BE2C (cell line): ENCODE data around the gene CADM2.

Source experiments
- DNase-seq: peaks from one replicate; pipeline ENCODE4 v3.0.0-alpha.2; 2020
- H3K27me3 ChIP-seq: fragments of 250-450 bp; sonication (Bioruptor Pico); 2 replicates; pipeline ENCODE4 v1.5.1; 2020; ENCODE audit warnings: mild to moderate bottlenecking
- H3K36me3 ChIP-seq: fragments of 250-450 bp; sonication (Bioruptor Pico); 2 replicates; pipeline ENCODE4 v1.5.1; 2020; ENCODE audit warnings: mild to moderate bottlenecking
- H3K4me1 ChIP-seq: fragments of 250-450 bp; sonication (Bioruptor Pico); 2 replicates; pipeline ENCODE4 v1.5.1; 2020
- H3K4me3 ChIP-seq: 2 replicates; pipeline ENCODE4 v1.5.1; 2011; ENCODE audit warnings: low read depth, low read length
- H3K9me3 ChIP-seq: fragments of 250-450 bp; sonication (Bioruptor Pico); 2 replicates; pipeline ENCODE4 v1.5.1; 2020
- TF ChIP-seq, protein P1 (sequence below): IDR thresholded peaks from 2 replicates; pipeline ENCODE4 v1.5.1; 2012; ENCODE audit warnings: mild to moderate bottlenecking, low read depth, low read length

CADM2 gene

DNA sequence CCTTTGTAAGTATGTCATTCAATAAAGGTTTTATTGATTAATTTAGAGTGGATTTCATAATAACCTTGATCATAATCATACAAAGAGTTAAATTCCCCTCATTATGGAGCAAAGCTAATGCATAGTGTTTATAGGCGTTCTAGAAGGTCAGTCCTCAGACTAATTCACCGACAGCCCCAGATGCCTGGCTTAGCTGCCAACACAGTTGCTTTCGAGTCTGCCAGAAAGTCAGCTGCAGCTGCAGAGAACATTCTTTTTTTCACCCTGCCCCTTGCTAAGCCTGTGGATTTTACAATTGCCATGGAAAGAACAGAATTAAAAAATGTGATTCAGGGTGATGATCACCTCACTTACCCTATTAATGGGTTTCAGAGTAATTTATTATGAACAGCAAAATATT lies 21.2 kb downstream of the CADM2 start:
- TF ChIP-seq, protein P1, sequence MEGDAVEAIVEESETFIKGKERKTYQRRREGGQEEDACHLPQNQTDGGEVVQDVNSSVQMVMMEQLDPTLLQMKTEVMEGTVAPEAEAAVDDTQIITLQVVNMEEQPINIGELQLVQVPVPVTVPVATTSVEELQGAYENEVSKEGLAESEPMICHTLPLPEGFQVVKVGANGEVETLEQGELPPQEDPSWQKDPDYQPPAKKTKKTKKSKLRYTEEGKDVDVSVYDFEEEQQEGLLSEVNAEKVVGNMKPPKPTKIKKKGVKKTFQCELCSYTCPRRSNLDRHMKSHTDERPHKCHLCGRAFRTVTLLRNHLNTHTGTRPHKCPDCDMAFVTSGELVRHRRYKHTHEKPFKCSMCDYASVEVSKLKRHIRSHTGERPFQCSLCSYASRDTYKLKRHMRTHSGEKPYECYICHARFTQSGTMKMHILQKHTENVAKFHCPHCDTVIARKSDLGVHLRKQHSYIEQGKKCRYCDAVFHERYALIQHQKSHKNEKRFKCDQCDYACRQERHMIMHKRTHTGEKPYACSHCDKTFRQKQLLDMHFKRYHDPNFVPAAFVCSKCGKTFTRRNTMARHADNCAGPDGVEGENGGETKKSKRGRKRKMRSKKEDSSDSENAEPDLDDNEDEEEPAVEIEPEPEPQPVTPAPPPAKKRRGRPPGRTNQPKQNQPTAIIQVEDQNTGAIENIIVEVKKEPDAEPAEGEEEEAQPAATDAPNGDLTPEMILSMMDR = no peak
- no peaks in the 10 kb centered on the region for H3K9me3 ChIP-seq

DNA sequence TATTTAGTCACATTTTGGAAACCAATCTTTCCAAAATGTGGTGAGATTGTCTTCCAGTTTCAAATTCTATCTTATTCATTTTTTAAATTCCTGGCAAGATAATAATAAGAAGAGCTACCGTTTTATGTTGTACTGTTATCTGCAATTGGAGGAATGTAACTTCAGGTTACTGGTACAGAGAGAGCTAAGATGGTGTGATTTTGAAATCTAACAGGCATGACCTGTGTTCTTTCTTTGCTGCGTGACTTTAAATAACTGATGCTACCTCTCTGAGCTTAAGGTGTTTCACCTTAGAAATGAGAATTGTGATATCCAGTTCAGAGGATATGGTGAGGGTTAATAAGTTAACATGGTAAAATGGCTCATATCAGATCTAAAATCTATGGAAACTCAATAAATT lies 21.7 kb downstream of the CADM2 start:
- Histone ChIP-seq H3K4me1 (peaks cover 45% of the 10 kb centered on the region), H3K27me3 (no peaks in the 10 kb centered on the region), H3K4me3 (no peak overlapping the region), H3K9me3 (no peaks in the 10 kb centered on the region), H3K36me3 (no peaks in the 10 kb centered on the region)
- TF ChIP-seq, protein P1 = no peak
- DNase-seq = no peak

More for the DNA sequence above, 21.2 kb downstream of the CADM2 start:
- no peak overlapping the region for H3K4me3 ChIP-seq
- DNase-seq = peak; percentile 75
- H3K36me3 ChIP-seq = no peaks in the 10 kb centered on the region
- no peaks in the 10 kb centered on the region for H3K27me3 ChIP-seq
- peaks cover 42% of the 10 kb centered on the region for H3K4me1 ChIP-seq

DNA sequence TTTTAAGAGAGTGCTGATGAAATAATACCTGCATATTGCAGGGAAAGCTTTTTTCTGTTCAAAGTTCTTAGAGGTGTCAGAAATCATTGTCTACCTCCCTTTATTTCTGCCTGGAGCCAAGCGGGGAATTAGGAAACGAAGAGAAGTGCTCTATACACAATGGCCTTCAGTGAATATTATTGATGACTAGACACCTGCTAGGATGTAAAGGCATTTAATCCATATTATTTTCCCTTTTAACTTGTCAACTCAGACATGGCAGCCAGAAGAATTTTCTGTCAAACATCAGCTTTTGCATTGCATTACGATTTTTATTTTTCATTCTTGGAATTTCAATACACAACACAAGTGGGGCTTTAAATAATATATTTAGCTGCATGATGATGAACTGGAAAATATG lies 24.7 kb downstream of the CADM2 start:
- Histone ChIP-seq H3K4me3 (no peak overlapping the region), H3K36me3 (no peaks in the 10 kb centered on the region), H3K4me1 (peaks cover 47% of the 10 kb centered on the region), H3K27me3 (no peaks in the 10 kb centered on the region), H3K9me3 (no peaks in the 10 kb centered on the region)
- no peak for DNase-seq
- TF ChIP-seq, protein P1 = no peak

DNA sequence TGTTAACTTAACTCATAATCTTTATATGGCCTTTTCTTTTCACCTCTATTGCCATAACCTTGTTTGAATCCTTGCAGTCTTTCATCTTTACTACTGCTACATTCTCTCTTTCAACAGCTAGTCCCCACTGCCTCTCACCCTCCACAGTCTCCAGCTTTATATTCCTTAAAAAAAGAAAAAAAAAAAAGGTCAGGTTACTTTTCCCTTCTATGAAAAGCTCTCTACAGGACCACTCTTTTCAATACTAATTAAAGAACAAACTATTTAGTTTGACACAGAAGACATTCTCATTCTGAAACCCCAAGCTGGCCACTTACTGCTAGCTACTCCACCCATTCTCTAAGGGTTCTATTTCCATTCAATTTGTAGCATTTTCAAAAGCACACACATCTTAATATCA lies 25.6 kb downstream of the CADM2 start:
- DNase-seq = no peak

DNA sequence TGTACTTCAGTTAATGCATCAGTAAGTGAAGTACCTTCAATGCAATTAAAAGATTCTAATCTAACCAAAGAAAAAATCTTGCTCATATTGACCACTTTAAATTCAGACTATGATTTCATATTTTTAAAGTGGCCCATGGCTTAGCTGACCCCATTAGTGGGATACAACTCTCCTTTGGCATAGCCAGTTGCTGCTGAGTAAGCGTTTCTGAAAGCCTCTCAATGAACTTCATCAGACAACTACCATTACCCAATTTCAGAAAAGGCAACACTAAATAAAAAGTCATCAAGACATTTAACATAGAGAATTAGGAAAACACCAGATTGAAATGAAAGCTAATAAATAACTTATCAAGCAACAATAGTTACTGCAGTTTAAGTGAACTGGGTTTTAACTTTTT lies 27.0 kb downstream of the CADM2 start:
- Histone ChIP-seq H3K36me3 (no peaks in the 10 kb centered on the region), H3K9me3 (no peaks in the 10 kb centered on the region), H3K4me1 (peaks cover 50% of the 10 kb centered on the region), H3K27me3 (no peaks in the 10 kb centered on the region), H3K4me3 (no peak overlapping the region)
- TF ChIP-seq, protein P1 = no peak
- no peak for DNase-seq

More for the DNA sequence above, 25.6 kb downstream of the CADM2 start:
- Histone ChIP-seq H3K4me1 (peaks cover 46% of the 10 kb centered on the region), H3K9me3 (no peaks in the 10 kb centered on the region), H3K27me3 (no peaks in the 10 kb centered on the region), H3K4me3 (no peak overlapping the region), H3K36me3 (no peaks in the 10 kb centered on the region)
- TF ChIP-seq, protein P1 = no peak

DNA sequence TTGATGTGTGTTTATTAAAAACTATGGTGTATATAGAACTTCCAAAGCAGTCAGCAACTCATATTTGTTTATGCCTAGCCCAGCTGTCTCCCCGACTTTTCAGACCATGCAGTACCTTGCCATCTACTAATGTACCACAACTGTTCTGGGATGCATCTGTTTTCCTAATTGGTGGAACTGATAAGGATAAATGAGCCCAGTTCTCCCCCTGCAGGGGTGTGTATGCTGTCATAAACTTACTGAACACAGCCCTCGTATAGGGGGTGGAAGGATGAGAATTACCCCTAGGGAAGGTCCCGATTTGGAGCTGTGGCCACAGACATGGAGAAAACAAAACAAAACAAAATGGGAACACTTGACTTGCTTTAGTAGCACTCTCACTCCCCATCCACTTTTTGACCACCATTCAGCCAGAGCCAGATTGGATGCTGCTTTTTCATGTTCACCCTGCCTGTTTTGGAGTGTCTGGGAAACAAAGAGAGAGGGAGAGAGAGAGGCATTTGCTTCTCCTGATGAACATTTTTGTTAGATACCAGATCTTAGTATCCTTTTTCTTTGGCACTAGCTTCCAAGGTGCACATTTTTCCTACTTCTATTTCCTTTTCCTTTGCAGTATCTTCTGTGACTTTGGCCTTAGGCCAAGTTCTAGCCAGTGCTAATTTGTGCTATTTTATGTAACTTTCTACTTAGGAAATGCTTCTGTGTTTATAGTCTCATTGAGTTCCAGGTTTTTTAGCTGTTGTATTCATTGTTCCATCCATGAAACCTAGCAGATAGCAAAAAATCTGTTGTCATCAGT lies 29.1 kb downstream of the CADM2 start:
- Histone ChIP-seq H3K36me3 (no peaks in the 10 kb centered on the region), H3K4me1 (peaks cover 40% of the 10 kb centered on the region)

More for the DNA sequence above, 29.1 kb downstream of the CADM2 start:
- H3K27me3 ChIP-seq = no peaks in the 10 kb centered on the region
- no peaks in the 10 kb centered on the region for H3K9me3 ChIP-seq
- DNase-seq = peak; percentile 84
- peak overlapping the region; percentile 51 for H3K4me3 ChIP-seq
- TF ChIP-seq, protein P1 = peak; percentile 31; the same call in 1 of the 2 replicates
